ENCODE measurements around the gene SUPT16H. TPM values are rescaled to one million over a fixed set of nuclear protein-coding genes. Genes with fewer than 3 reads are reported as not detected.
"Not testable (repeated sequence)": the region's sequence is repeated elsewhere in the genome, so short reads cannot be mapped to it uniquely, and the experiment has no call there.

SUPT16H gene
- total and polyA plus RNA-seq, 2 experiments from 2014 or later: 61.2 to 61.7 TPM

- no peak for DNase-seq (ENCODE audit: low read depth in 1 of 2, low spot score in 1 of 2)
These were observed 73.9 kb downstream of the SUPT16H start for GRCh38 chr14:21309956-21310355.

DNA sequence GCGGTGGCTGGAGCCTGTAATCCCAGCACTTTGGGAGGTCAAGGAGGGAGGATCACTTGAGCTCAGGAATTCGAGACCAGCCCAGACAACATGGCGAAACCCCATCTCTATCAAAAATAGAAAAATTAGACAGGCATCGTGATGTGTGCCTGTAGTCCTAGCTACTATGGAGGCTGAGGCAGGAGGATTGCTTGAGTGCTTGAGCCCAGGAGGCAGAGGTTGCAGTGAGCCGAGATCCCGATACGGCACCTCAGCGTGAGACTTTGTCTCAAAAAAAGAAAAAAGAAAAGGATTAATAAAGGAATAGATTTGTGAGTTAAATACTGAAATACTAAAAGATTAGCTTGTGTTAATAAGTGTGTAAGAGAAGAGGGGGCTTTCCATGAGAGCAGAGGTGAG is 74.6 kb downstream of the SUPT16H start:
- no peak for TF ChIP-seq CTCF (IDR thresholded peaks at IDR 0.05; ENCODE audit: low read depth, low read length)
- H3K4me1 ChIP-seq (ENCODE audit: low read depth): peaks cover 10% of the 10 kb centered on the region
- H3K27ac ChIP-seq: peak overlapping the region; percentile 79
- no peak overlapping the region for H3K4me3 ChIP-seq
- no peaks in the 10 kb centered on the region for H3K27me3 ChIP-seq
- H3K36me3 ChIP-seq: no peaks in the 10 kb centered on the region
- H3K9me3 ChIP-seq (ENCODE audit: low read depth): no peaks in the 10 kb centered on the region
- no peak for DNase-seq (ENCODE audit: low read depth in 1 of 2, low spot score in 1 of 2)

More at GRCh38 chr14:21309956-21310355, 73.9 kb downstream of the SUPT16H start:
- Histone ChIP-seq H3K4me3 (no peak overlapping the region), H3K36me3 (no peaks in the 10 kb centered on the region), H3K9me3 (ENCODE audit: low read depth) (no peaks in the 10 kb centered on the region), H3K27me3 (no peaks in the 10 kb centered on the region), H3K4me1 (ENCODE audit: low read depth) (peaks cover 10% of the 10 kb centered on the region), H3K27ac (no peak overlapping the region)
- TF ChIP-seq CTCF (IDR thresholded peaks at IDR 0.05; ENCODE audit: low read depth, low read length): no peak

DNA sequence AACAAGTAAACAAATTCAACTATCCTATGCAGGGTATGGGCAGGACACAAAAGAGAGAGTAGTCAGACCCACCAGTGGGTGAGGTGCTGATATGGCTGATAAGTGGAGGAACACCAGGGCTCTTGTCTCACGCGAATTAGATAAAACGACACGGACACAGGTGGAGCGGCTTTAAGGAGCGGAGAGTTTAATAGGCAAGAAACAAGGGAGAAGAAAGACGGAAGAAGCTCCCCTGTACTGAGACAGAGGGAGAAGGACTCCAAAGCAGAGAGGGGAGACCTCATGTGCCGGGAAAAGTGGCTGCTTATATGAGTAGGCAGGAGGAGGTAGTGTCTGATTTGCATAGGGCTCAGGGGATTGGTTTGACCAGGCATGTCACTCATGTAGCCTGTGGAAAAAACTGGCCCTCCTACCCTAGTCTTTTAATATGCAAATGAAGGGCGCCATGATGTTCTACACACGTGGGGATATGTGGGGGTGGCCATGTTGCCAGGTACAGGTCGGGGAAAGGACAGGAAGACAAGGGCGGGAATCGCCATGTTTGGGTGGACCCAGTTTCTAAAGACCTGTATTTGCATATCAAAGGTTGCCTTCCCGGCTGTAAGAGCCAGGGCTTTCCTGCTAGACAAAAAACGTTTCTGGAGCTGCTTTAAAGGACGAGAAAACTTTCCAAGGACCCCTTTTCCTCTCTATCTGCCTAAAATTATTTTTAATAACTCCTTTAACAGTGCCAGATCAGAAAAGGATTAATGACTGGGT is 75.2 kb downstream of the SUPT16H start:
- H3K4me3 ChIP-seq: peak overlapping the region; percentile 27
- DNase-seq (ENCODE audit: low read depth in 1 of 2, low spot score in 1 of 2): peak; percentile 93 to 95
- no peaks in the 10 kb centered on the region for H3K36me3 ChIP-seq
- H3K4me1 ChIP-seq (ENCODE audit: low read depth): peaks cover 10% of the 10 kb centered on the region
- H3K9me3 ChIP-seq (ENCODE audit: low read depth): no peaks in the 10 kb centered on the region
- H3K27ac ChIP-seq: peak overlapping the region; percentile 79
- no peaks in the 10 kb centered on the region for H3K27me3 ChIP-seq
- TF ChIP-seq CTCF (IDR thresholded peaks at IDR 0.05; ENCODE audit: low read depth, low read length): no peak

GRCh38 chr14:21308132-21308478 is 75.7 kb downstream of the SUPT16H start:
- Histone ChIP-seq H3K9me3 (ENCODE audit: low read depth) (no peaks in the 10 kb centered on the region), H3K4me3 (peak overlapping the region; percentile 27), H3K36me3 (no peaks in the 10 kb centered on the region), H3K4me1 (ENCODE audit: low read depth) (peaks cover 10% of the 10 kb centered on the region), H3K27me3 (no peaks in the 10 kb centered on the region), H3K27ac (peak overlapping the region; percentile 79)
- TF ChIP-seq CTCF (IDR thresholded peaks at IDR 0.05; ENCODE audit: low read depth, low read length): no peak
- peak in 1 of 2 donors; percentile 12 for DNase-seq (ENCODE audit: low read depth in 1 of 2, low spot score in 1 of 2)

- no peak for TF ChIP-seq CTCF (IDR thresholded peaks at IDR 0.05; ENCODE audit: low read depth, low read length)
- Histone ChIP-seq H3K36me3 (no peaks in the 10 kb centered on the region), H3K9me3 (ENCODE audit: low read depth) (no peaks in the 10 kb centered on the region), H3K4me3 (peak overlapping the region; percentile 27), H3K27ac (peak overlapping the region; percentile 79), H3K27me3 (no peaks in the 10 kb centered on the region), H3K4me1 (ENCODE audit: low read depth) (peaks cover 10% of the 10 kb centered on the region)
- DNase-seq (ENCODE audit: low read depth in 1 of 2, low spot score in 1 of 2): no peak
These were observed 76.2 kb downstream of the SUPT16H start for GRCh38 chr14:21307637-21308036.

DNA sequence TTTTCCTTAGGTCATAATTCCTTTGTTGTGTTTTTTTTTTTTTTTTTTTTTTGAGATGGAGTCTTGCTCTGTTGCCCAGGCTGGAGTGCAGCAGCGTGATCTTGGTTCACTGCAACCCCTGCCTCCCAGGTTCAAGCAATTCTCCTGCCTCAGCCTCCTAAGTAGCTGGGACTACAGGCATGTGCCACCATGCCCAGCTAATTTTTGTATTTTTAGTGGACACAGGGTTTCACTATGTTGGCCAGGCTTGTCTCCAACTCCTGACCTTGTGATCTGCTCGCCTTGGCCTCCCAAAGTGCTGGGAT is 81.0 kb downstream of the SUPT16H start:
- not testable (repeated sequence) for DNase-seq (ENCODE audit: low read depth in 1 of 2, low spot score in 1 of 2); H3K4me3 ChIP-seq; H3K36me3 ChIP-seq; H3K27me3 ChIP-seq; H3K9me3 ChIP-seq (ENCODE audit: low read depth); H3K27ac ChIP-seq; H3K4me1 ChIP-seq (ENCODE audit: low read depth)
